Right lobe of liver (tissue), 4 donors: ENCODE data around the gene CSH1.

Source experiments
- CTCF ChIP-seq, 4 donors: fragments of 200-600 bp in 3 of 4; fragments of 450-650 bp in 1 of 4; IDR thresholded peaks; one replicate each; pipeline versions ENCODE4 v1.5.1 to v1.8.0; 2016 to 2022; ENCODE audit warnings: antibody characterized with exemption in 4 of 4, mild to moderate bottlenecking in 2 of 4
- POLR2A ChIP-seq: fragments of 450-650 bp; IDR thresholded peaks from one replicate; pipeline ENCODE4 v1.6.1; 2017; ENCODE audit warnings: antibody characterized with exemption, mild to moderate bottlenecking
- donor health status: DM: no; HTN: no; CAD: no.
- donor health status: DM: no; HTN: no; CAD: no.
- donor health status: DM: no; HTN: yes; CAD: no.

- no peak for TF ChIP-seq CTCF (IDR thresholded peaks at IDR 0.05)
- no peak for TF ChIP-seq POLR2A
Measured at GRCh38 chr17:63941162-63941561, 44.8 kb upstream of the CSH1 start.
